Immature natural killer cell (primary cell): Measurements from ENCODE around the gene DHCR24. TPM values are rescaled to one million over a fixed set of nuclear protein-coding genes. Genes with fewer than 3 reads are reported as not detected.
A peak's percentile ranks its signal among the peaks of the same experiment; 100 is the strongest.

Experiments
- DNase-seq, 3 donors: peaks; one replicate each; pipeline ENCODE4 v3.0.0; 2022; ENCODE audit warnings: mixed read lengths in 1 of 3
- H3K27ac Mint-ChIP-seq, 6 donors: one replicate each; pipeline ENCODE4 v1.8.0; 2020; ENCODE audit warnings: mixed read lengths in 6 of 6, mild to moderate bottlenecking in 5 of 6, inconsistent platforms in 4 of 6, moderate library complexity in 3 of 6
- H3K27me3 Mint-ChIP-seq, 3 donors: one replicate each; pipeline ENCODE4 v1.8.0; 2020 to 2021; ENCODE audit warnings: low read depth in 3 of 3, mild to moderate bottlenecking in 3 of 3, mixed read lengths in 3 of 3, moderate library complexity in 3 of 3, inconsistent platforms in 1 of 3
- H3K36me3 Mint-ChIP-seq, 3 donors: one replicate each; pipeline ENCODE4 v1.8.0; 2020; ENCODE audit warnings: mixed read lengths in 3 of 3, inconsistent platforms in 2 of 3, mild to moderate bottlenecking in 2 of 3
- H3K4me1 Mint-ChIP-seq, 2 donors: one replicate each; pipeline ENCODE4 v1.8.0; 2020; ENCODE audit warnings: inconsistent platforms in 2 of 2, mild to moderate bottlenecking in 2 of 2, mixed read lengths in 2 of 2, moderate library complexity in 1 of 2
- H3K4me3 Mint-ChIP-seq, 5 donors: one replicate each; pipeline ENCODE4 v1.8.0; 2020; ENCODE audit warnings: mild to moderate bottlenecking in 5 of 5, mixed read lengths in 5 of 5, inconsistent platforms in 3 of 5, moderate library complexity in 3 of 5
- H3K9me3 Mint-ChIP-seq, 6 donors: one replicate each; pipeline ENCODE4 v1.8.0; 2020; ENCODE audit warnings: mild to moderate bottlenecking in 6 of 6, mixed read lengths in 6 of 6, inconsistent platforms in 4 of 6, moderate library complexity in 3 of 6
- polyA plus RNA-seq, 3 donors: library from polyadenylated mRNA; unstranded; fragments of 300-500 nt; fragmentation: Illumina TruSeq; gene quantifications; one replicate each; pipeline ENCODE4 v1.2.3, GENCODE V29; 2021

DHCR24 gene
- polyA plus RNA-seq, 3 donors from 2014 or later, result 15.4 to 23.8 (median 17.0) TPM

DNA sequence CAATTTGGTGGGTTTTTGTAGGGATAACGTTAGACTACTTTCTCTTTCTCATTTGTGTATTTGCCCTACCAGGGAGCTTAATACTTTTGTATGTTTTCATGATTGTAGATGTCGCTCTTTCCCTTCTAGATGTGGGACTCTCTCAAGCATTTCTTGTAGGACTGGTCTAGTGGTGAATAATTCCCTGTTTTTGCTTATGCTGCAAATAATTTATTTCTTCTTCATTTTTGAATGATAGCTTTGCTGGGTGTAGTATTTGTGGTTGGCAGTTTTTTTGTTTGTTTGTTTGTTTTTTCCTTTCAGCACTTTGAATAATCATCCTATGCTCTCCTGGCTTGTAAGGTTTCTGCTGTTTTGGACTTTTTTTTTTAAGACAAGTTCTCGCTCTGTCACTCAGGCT is 63.3 kb downstream of the DHCR24 start:
- no peak for DNase-seq
- H3K4me1 Mint-ChIP-seq, result peaks cover 7 to 18% of the 10 kb centered on the region in 2 donors
- no peak overlapping the region for H3K4me3 Mint-ChIP-seq
- peaks cover 16 to 33% (median 24%) of the 10 kb centered on the region in 6 donors for H3K9me3 Mint-ChIP-seq
- H3K27me3 Mint-ChIP-seq, result peaks cover 0 to 6% (median 0%) of the 10 kb centered on the region in 3 donors
- peak overlapping the region in 1 of 6 donors; percentile 60 for H3K27ac Mint-ChIP-seq
- peaks cover 53 to 77% (median 75%) of the 10 kb centered on the region in 3 donors for H3K36me3 Mint-ChIP-seq

DNA sequence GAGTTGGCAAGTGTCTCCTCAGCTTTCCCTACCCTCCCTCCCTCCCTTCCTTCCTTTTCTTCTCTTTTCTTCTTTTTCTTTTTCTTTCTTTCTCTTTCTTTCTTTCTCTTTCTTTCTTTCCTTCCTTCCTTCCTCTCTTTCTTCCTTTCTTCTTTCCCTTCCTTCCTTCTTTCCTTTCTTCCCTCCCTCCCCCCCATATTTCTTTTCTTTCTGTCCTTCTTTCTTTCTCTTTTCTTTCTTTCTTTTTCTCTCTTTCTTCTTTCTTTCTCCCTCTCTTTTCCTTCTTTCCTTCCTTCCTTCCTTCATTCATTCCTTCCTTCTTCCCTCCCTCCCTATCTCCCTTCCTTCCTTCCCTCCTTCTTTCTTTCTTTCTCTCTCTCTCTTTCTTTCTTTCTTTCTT is 67.3 kb downstream of the DHCR24 start:
- peaks cover 13 to 23% (median 15%) of the 10 kb centered on the region in 6 donors for H3K9me3 Mint-ChIP-seq
- peaks cover 0 to 2% (median 0%) of the 10 kb centered on the region in 3 donors for H3K27me3 Mint-ChIP-seq
- H3K36me3 Mint-ChIP-seq, result peaks cover 25 to 71% (median 44%) of the 10 kb centered on the region in 3 donors
- peaks cover 7 to 34% of the 10 kb centered on the region in 2 donors for H3K4me1 Mint-ChIP-seq
- H3K4me3 Mint-ChIP-seq, result no peak overlapping the region
- no peak for DNase-seq
- peak overlapping the region in 2 of 6 donors; percentile 54 to 58 for H3K27ac Mint-ChIP-seq

DNA sequence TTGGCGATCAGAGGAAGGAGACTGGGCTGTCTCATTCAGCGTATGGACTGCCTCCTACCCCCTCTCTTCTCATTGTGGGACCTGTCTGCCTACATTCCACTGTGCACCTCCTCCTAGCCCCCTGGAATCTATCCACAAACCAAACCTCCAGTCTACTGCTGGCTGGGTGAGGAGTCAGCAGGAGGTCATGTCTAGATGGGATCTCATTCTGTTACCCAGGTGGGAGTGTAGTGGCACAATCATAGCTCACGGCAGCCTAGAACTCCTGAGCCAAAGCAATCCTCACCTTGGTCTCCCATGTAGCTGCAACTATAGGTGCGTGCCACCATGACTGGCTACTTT is 67.8 kb downstream of the DHCR24 start:
- Mint-ChIP-seq H3K27ac (peak overlapping the region in 3 of 6 donors; percentile 23 to 76 (median 25)), H3K4me1 (peaks cover 7 to 31% of the 10 kb centered on the region in 2 donors), H3K36me3 (peaks cover 20 to 65% (median 38%) of the 10 kb centered on the region in 3 donors), H3K9me3 (peaks cover 7 to 17% (median 9%) of the 10 kb centered on the region in 6 donors), H3K4me3 (no peak overlapping the region), H3K27me3 (peaks cover 0 to 2% (median 0%) of the 10 kb centered on the region in 3 donors)
- DNase-seq, result no peak

DNA sequence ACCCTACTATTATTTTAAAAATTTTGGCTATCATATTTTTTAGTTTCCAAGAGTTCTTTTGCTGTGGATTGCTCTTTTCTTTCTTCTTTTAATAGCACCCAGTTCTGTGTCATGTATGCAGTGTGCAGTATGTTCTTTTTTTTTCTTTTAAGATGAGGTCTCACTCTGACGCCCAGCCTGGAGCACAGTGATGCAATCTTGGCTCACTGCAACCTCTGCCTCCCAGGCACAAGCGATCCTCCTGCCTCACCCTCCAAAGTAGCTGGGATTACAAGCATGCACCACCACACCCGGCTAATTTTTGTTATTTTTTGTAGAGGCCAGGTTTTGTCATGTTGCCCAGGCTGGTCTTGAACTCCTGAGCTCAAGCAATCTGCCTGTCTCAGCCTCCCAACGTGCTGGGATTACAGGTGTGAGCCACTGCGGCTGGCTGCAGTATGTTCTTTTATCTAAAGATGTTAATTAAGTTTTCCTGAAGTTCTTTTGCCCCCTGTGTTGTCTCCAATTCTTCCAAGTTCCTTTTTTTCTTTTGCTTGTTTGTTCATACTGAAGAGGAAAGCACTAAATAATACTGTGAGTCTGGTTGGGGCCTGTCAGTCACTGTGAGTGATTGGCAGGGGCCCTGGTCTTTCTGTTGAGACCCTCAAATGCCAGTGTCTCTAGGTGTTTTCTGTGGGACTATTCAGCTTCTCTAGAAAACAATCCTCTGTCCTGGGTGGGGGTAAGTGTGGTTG is 68.4 kb downstream of the DHCR24 start:
- Mint-ChIP-seq H3K9me3 (peaks cover 4 to 12% (median 5%) of the 10 kb centered on the region in 6 donors), H3K27me3 (peaks cover 0 to 2% (median 0%) of the 10 kb centered on the region in 3 donors), H3K4me1 (peaks cover 8 to 31% of the 10 kb centered on the region in 2 donors), H3K27ac (peak overlapping the region in 5 of 6 donors; percentile 25 to 76 (median 26)), H3K36me3 (peaks cover 16 to 60% (median 33%) of the 10 kb centered on the region in 3 donors), H3K4me3 (no peak overlapping the region)
- DNase-seq, result no peak

DNA sequence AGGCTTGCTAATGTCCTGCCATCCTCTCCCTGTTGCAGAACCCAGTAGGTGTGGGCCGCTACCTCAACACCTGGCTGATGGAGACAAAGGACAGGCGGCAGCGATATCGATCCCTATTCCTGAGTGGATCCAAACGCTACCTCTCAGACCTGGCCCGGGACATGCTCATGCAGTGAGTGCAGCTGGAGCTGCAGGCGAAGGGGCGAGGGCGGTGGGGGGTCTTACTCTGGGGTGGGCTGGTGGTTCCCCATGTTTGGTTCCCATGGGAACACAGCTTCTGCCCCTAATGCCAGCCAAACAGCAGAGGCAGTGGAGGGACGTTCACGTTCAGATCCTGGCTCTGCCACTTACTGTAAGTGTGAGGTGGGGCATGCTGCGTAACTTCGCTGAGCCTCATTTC is 70.0 kb downstream of the DHCR24 start:
- peaks cover 4 to 43% (median 21%) of the 10 kb centered on the region in 3 donors for H3K36me3 Mint-ChIP-seq
- peaks cover 0 to 5% (median 2%) of the 10 kb centered on the region in 3 donors for H3K27me3 Mint-ChIP-seq
- no peak overlapping the region for H3K27ac Mint-ChIP-seq
- peaks cover 17 to 43% of the 10 kb centered on the region in 2 donors for H3K4me1 Mint-ChIP-seq
- no peak overlapping the region for H3K4me3 Mint-ChIP-seq
- no peak for DNase-seq
- no peaks in the 10 kb centered on the region for H3K9me3 Mint-ChIP-seq

DNA sequence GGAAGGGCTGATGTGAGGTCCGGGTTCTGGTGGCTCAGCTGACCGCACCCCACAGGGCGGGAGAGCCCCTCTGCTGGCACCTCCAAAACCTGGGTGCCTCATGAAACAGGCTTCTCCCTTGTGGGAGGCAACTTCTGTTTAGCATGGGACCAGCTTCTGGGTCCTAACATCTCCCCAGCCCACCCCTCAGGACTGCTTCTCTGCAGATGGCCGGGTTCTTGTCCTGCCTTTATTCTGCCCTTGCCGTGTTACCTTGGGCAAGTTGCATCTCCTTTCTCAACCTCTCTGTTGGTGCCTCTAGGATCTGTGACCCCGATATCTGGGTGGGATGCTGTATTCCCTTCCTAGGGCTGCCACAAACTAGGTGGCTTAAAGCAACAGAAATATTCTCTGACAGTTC is 70.9 kb downstream of the DHCR24 start:
- no peak overlapping the region for H3K27ac Mint-ChIP-seq
- no peak overlapping the region for H3K4me3 Mint-ChIP-seq
- no peaks in the 10 kb centered on the region for H3K9me3 Mint-ChIP-seq
- H3K27me3 Mint-ChIP-seq, result peaks cover 0 to 6% (median 2%) of the 10 kb centered on the region in 3 donors
- peaks cover 20 to 41% of the 10 kb centered on the region in 2 donors for H3K4me1 Mint-ChIP-seq
- no peak for DNase-seq
- peaks cover 6 to 41% (median 18%) of the 10 kb centered on the region in 3 donors for H3K36me3 Mint-ChIP-seq

DNA sequence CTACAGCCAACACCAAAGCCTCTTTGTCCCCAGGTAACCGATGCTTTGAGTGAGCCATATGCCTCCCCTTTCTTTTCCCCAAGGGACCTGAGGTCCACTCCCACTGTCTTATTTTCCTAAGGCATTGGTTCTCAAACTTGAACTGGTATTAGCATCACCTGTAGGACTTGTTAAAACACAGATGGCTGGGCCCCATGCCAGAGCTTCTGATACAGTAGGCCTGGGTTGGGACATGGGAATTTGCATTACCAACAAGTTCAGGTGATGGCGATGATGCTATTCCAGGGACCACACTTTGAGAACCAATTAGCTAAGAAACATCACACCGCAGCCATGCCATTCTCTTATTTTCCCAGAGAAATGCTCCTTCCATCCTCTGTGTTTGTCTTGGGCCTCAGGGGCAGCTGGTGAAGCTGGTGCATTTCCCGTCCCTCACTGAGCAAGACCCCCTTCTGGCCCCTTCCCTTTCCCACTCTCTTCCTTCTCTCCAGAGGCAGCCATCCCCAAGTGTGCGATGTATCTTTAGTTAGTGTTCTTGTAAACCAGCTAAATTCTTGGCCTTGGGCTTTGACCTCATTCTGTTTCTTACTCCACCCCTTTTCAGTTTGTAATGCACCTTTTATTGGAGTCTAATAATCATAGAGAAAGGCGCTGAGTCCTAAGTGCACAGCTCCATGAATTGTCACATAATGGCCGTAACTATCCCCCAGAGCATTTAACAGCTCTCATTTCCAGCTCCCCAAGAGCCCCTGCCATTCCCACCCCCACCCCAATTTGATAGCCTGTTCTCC is 71.7 kb downstream of the DHCR24 start:
- H3K36me3 Mint-ChIP-seq, result peaks cover 8 to 41% (median 21%) of the 10 kb centered on the region in 3 donors
- no peak overlapping the region for H3K4me3 Mint-ChIP-seq
- H3K27me3 Mint-ChIP-seq, result peaks cover 0 to 8% (median 2%) of the 10 kb centered on the region in 3 donors
- peaks cover 28 to 45% of the 10 kb centered on the region in 2 donors for H3K4me1 Mint-ChIP-seq
- H3K27ac Mint-ChIP-seq, result peak overlapping the region in 3 of 6 donors; percentile 40 to 76 (median 60)
- no peaks in the 10 kb centered on the region for H3K9me3 Mint-ChIP-seq
- DNase-seq, result no peak

DNA sequence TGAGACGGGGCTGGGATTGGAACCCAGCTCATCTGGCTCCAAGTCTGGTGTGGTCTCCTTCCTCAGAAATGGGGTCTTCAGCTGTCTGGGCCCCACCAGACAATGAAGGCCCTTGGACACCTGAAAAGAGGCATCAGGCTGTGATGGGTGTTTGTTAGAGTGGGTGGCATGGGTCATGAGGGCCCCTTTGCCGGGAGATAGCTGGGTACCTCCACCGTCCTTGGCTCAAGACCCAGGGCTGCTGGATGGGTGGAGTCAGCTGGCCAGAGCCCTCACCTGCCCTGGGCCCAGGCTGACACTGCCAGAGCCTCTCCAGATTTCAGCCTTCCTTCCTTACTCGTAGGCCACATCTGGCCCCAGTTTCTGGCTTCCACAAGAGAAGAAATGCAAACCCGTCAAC is 72.4 kb downstream of the DHCR24 start:
- Mint-ChIP-seq H3K9me3 (no peaks in the 10 kb centered on the region), H3K4me3 (no peak overlapping the region), H3K27ac (peak overlapping the region in 1 of 6 donors; percentile 28), H3K4me1 (peaks cover 35 to 52% of the 10 kb centered on the region in 2 donors), H3K36me3 (peaks cover 8 to 40% (median 17%) of the 10 kb centered on the region in 3 donors), H3K27me3 (peaks cover 0 to 8% (median 0%) of the 10 kb centered on the region in 3 donors)
- DNase-seq, result no peak

DNA sequence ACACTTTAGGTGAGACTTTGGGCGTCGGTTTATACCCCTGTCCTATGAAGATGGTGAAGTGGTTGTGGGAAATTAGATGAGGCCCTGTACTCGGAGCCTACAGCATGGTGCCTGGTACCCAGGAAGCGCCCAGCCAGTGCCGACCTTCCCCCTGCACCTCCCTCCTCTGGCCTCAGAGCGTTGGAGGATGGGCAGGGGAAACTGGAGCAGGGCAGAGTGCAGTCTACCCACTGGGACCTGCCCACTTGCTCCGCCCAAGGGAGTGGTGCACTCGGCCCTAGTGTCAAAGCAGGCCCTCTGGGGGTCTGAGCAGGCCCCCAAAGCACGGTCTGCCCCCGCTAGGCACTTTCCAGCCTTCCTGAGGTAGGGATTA is 72.9 kb downstream of the DHCR24 start:
- H3K36me3 Mint-ChIP-seq, result peaks cover 8 to 39% (median 17%) of the 10 kb centered on the region in 3 donors
- no peak overlapping the region for H3K4me3 Mint-ChIP-seq
- no peak for DNase-seq
- peak overlapping the region in 2 of 6 donors; percentile 53 to 79 for H3K27ac Mint-ChIP-seq
- H3K4me1 Mint-ChIP-seq, result peaks cover 40 to 55% of the 10 kb centered on the region in 2 donors
- H3K27me3 Mint-ChIP-seq, result peaks cover 0 to 8% (median 0%) of the 10 kb centered on the region in 3 donors
- no peaks in the 10 kb centered on the region for H3K9me3 Mint-ChIP-seq

DNA sequence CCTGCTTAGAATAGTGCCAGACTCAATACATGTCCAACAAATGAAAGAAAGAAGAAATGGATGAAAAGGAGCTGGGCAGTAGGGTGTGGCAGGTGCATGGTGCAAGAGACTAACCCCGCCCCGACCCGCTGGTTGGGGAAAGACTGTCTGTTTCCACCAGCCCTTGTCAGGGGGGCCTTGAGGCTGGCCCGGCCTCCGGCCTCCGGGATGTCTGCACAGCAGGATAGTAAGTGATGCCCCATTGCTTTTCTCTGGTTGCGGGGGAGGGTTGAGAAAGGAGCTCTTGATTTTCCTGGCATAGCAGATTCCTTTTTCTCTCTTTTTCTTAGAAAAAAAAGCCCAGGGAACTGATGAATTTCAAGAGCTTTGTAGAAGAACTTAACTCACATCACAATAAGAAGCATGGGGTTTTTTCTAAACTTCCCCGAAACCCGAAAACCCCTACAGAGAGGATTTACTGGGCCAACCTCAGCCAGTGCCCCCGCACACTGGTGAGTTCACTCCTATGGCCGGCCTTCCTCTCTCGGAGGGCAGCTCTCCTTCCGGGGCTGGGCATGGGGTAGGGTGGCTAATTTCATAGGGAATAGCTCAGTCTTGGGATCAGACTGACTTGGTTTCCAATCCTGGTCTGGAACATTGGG is 73.4 kb downstream of the DHCR24 start:
- no peak for DNase-seq
- Mint-ChIP-seq H3K4me3 (peak overlapping the region in 1 of 5 donors; percentile 29), H3K36me3 (peaks cover 8 to 35% (median 17%) of the 10 kb centered on the region in 3 donors), H3K27ac (peak overlapping the region in 5 of 6 donors; percentile 50 to 89 (median 80)), H3K4me1 (peaks cover 45 to 59% of the 10 kb centered on the region in 2 donors), H3K27me3 (peaks cover 0 to 8% (median 0%) of the 10 kb centered on the region in 3 donors), H3K9me3 (no peaks in the 10 kb centered on the region)

DNA sequence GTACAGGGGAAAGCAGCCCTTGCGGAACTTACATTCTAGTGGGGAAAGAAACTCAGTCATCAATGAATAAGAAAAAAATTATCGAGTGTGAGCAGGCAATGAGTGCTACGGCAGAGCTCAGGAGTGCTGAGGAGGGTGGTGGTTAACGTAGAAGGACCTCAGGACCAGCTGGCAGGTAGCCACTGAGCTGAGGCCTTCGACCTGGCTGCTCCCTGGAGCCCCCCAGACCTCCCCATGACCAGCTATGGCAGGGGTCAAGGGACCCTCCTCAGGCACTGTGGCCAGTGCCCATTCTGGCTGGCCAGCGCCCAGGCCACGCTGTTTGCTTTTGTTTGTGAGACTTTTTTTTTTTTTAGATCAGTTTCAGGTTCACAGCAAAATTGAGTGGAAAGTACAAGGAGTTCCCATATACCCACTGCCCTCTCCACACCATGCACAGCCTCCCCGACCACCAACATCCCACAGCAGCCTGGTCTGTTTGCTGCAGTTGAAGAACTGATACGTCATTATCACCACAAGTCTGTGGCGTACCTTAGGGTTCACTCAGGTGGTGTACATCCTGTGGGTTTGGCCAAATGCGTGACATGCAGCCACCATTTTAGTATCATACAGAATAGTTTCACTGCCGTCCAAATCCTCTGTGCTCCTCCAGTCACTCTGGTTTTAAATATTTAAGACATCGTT is 74.1 kb downstream of the DHCR24 start:
- DNase-seq, result peak; percentile 52 to 59 (median 56)
- Mint-ChIP-seq H3K36me3 (peaks cover 8 to 30% (median 17%) of the 10 kb centered on the region in 3 donors), H3K4me1 (peaks cover 52 to 63% of the 10 kb centered on the region in 2 donors), H3K27ac (peak overlapping the region in 5 of 6 donors; percentile 78 to 89 (median 80)), H3K27me3 (peaks cover 0 to 8% (median 0%) of the 10 kb centered on the region in 3 donors), H3K4me3 (peak overlapping the region in 3 of 5 donors; percentile 23 to 29 (median 25)), H3K9me3 (no peaks in the 10 kb centered on the region)

DNA sequence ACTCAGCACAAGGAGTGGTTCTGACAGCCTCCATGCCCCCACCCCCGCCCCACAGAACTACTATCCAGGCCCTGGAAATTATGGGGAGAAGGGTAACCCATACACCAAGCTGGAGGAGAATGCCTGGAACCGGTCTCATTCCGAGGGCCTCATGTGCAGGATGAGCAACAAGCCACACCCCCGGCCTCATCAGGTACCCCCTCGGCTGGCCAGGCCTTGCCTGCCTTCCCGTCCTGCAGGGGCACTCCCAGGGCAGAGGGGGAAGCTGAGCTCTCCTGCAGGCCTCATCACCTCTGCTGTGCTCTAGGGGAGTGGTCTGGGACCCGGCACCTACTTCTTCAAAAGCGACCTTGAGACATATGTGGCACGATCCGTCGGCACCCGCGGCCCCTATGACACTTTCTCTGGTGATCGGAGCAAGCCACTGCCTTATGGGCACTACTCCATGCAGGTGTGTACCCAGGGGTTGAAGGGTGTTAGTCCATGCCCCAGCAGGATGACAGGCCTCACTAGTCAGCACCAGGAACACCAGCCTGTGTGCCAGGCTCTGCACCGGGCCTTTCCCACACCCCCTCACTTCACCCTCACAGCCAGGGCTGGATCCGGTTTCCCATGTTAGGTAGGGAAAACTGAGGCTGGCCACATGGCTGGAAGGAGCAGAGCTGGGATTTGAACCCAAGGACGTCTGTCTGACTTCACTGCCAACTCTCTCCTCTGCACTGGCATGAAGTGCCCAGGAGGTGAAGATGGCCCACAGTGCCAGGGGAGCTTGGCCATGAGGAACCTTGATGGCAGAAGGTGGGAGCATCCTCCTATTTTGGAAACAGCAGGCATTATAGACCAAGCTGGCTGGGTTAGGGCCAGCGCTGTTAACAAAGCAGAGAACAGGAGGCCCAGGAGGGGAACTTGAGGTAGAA is 75.0 kb downstream of the DHCR24 start:
- DNase-seq, result no peak
- H3K9me3 Mint-ChIP-seq, result no peaks in the 10 kb centered on the region
- peaks cover 0 to 11% (median 2%) of the 10 kb centered on the region in 3 donors for H3K27me3 Mint-ChIP-seq
- H3K36me3 Mint-ChIP-seq, result peaks cover 8 to 29% (median 17%) of the 10 kb centered on the region in 3 donors
- H3K4me1 Mint-ChIP-seq, result peaks cover 61 to 69% of the 10 kb centered on the region in 2 donors
- H3K27ac Mint-ChIP-seq, result peak overlapping the region in 4 of 6 donors; percentile 32 to 88 (median 76)
- H3K4me3 Mint-ChIP-seq, result no peak overlapping the region
